ENCODE results near the gene PJVK. TPM values are rescaled to one million over a fixed set of nuclear protein-coding genes. Genes with fewer than 3 reads are reported as not detected.

PJVK gene
- total and polyA plus RNA-seq, 2 of the 13 experiments (the other 11 are each of a cell fraction or from before 2014, with no cell fraction given), result 1.2 to 2.6 TPM

- TF ChIP-seq BCLAF1 (IDR thresholded peaks at IDR 0.05) (no peak), SRY (CRISPR knock-in tag; IDR thresholded peaks at IDR 0.05) (no peak), AHR (CRISPR knock-in tag; IDR thresholded peaks at IDR 0.05) (no peak), RBFOX2 (IDR thresholded peaks at IDR 0.05; ENCODE audit: low read depth, low read length) (no peak), DR1 (CRISPR knock-in tag; IDR thresholded peaks at IDR 0.05) (no peak), ZNF138 (CRISPR knock-in tag; IDR thresholded peaks at IDR 0.05; ENCODE audit: low read depth) (no peak), ZSCAN20 (CRISPR knock-in tag; IDR thresholded peaks at IDR 0.05; ENCODE audit: borderline replicate concordance) (no peak), ZNF878 (CRISPR knock-in tag; IDR thresholded peaks at IDR 0.05) (peak; percentile 68; the same call in 1 of the 2 replicates), PBX3 (CRISPR knock-in tag; IDR thresholded peaks at IDR 0.05; ENCODE audit: borderline replicate concordance) (no peak), DMTF1 (CRISPR knock-in tag; IDR thresholded peaks at IDR 0.05) (no peak), SYNCRIP (IDR thresholded peaks at IDR 0.05; ENCODE audit: insufficient read depth, low read depth, low read length) (no peak), POGZ (CRISPR knock-in tag; IDR thresholded peaks at IDR 0.05) (peak; percentile 55; the same call in 1 of the 2 replicates), ZNF333 (CRISPR knock-in tag; IDR thresholded peaks at IDR 0.05; ENCODE audit: borderline replicate concordance) (no peak), DZIP1 (CRISPR knock-in tag; IDR thresholded peaks at IDR 0.05) (no peak), ZNF513 (CRISPR knock-in tag; conservative IDR thresholded peaks at IDR 0.05) (no peak), ZNF883 (CRISPR knock-in tag; IDR thresholded peaks at IDR 0.05; ENCODE audit: not compliant biosample characterization) (no peak)
Measured at GRCh38 chr2:178414266-178415247, 36.6 kb upstream of the PJVK start (continued).
